HUES64 (cell line): ENCODE data around the gene ZNF827.

Source experiments
- H3K27ac ChIP-seq: 2 replicates; pipeline ENCODE4 v1.7.0; 2013; ENCODE audit warnings: low read depth, low read length, inconsistent platforms
- H3K27me3 ChIP-seq: 2 replicates; pipeline ENCODE4 v1.6.1; 2013; ENCODE audit warnings: mild to moderate bottlenecking, low read length; ENCODE audit not compliant: insufficient read depth
- H3K36me3 ChIP-seq: 2 replicates; pipeline ENCODE4 v1.6.1; 2013; ENCODE audit warnings: mild to moderate bottlenecking, low read length; ENCODE audit not compliant: insufficient read depth
- H3K4me1 ChIP-seq: 2 replicates; pipeline ENCODE4 v1.6.1; 2013; ENCODE audit warnings: mild to moderate bottlenecking, low read length, moderate library complexity; ENCODE audit not compliant: insufficient read depth
- H3K4me3 ChIP-seq: 2 replicates; pipeline ENCODE4 v1.5.1; 2013; ENCODE audit warnings: mild to moderate bottlenecking, low read length, moderate library complexity
- H3K9ac ChIP-seq: 2 replicates; pipeline ENCODE4 v1.6.1; 2013; ENCODE audit warnings: mild to moderate bottlenecking, low read depth, low read length
- H3K9me3 ChIP-seq: 2 replicates; pipeline ENCODE4 v1.6.1; 2013; ENCODE audit warnings: low read depth, low read length; ENCODE audit not compliant: insufficient read depth
- WGBS: fragments of 150-250, 120-280 bp; methylation state at CpG from one replicate; pipeline ENCODE4 v1.1.7; 2013; ENCODE audit warnings: missing lambda C conversion rate; 5-methylcytosine and 5-hydroxymethylcytosine counted together

The ZNF827 gene

DNA sequence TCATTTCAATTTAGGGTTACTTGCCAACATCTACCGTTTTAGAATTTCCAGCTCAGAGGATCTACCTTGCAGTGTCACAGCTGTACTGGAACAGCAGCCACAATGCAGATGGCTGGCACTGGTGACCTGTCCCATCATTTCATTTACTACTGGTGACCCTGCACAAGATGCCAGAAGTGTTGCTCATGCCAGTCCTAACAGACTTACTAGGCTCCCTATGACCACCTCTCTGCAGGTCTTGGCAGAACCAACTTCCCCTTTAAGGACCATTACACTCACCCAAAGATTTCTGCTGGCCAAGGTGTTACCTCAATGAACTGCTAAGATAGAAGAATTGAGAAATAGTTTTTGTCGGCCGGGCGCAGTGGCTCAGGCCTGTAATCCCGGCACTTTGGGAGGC, 151.8 kb downstream of the ZNF827 start:
- Histone ChIP-seq H3K9ac (no peak overlapping the region), H3K27me3 (no peaks in the 10 kb centered on the region), H3K36me3 (peaks cover 13% of the 10 kb centered on the region), H3K9me3 (0 out of 2 replicates have a peak, but pooled peaks cover 3% of the 10 kb centered on the region), H3K27ac (no peak overlapping the region), H3K4me3 (no peak overlapping the region), H3K4me1 (no peaks in the 10 kb centered on the region)
- 95% methylated on average over 5 of the region's 5 CpGs for WGBS

DNA sequence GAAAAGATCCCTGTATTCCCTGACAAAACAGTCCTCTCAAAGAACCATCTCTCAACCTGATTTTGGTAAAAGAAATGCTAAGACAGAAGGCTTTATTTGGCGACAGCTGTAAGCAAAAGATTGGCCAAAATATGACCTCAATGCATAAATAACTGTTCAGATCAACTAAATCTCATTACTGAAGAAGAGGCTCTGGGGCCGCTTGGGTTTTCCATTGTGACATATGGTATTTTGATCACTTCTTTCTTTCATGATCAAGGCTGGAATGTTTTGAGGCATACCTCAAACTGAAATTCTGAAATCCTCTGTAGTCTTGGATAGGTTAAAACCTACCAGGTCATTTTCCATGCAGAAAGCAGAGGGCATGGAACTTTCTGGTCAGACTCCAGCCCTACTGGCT, 152.4 kb downstream of the ZNF827 start:
- WGBS, result 96% methylated on average over 2 of the region's 2 CpGs

DNA sequence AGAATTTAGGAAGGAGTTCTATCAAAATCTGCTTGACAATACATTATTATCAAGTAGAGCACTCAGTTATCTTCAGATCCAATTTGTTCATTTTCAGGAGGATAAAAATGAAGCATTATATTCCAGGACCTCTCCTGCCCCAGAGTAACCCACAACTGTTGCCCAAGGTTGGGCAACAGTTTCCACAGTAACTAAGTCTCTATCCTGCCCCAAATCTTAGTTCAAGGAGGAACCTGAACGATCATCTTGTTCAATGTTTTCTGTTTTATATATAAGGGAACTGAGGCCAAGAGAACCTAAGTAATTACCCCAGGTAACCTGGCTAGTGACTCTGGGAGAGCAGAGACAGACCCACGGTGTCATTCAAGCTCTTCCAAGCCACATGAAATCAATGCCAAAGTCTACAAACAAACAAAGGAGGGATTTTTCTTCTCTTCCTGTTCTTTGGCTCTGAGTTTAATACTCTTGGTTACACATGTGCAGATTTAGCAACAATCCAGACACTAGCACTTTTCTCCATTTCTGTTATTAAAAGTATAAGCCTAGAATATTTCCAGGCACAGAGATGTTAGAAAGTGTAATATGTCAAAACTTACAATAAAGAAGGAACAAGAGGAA, 153.1 kb downstream of the ZNF827 start:
- no peak overlapping the region for H3K27ac ChIP-seq
- H3K4me3 ChIP-seq, result no peak overlapping the region
- no peaks in the 10 kb centered on the region for H3K4me1 ChIP-seq
- no peaks in the 10 kb centered on the region for H3K27me3 ChIP-seq
- no peak overlapping the region for H3K9ac ChIP-seq
- 94% methylated on average over 1 of the region's 2 CpGs for WGBS
- peaks cover 13% of the 10 kb centered on the region for H3K36me3 ChIP-seq
- 0 out of 2 replicates have a peak, but pooled peaks cover 3% of the 10 kb centered on the region for H3K9me3 ChIP-seq

More for the DNA sequence above, 152.4 kb downstream of the ZNF827 start:
- H3K36me3 ChIP-seq, result peaks cover 13% of the 10 kb centered on the region
- H3K27ac ChIP-seq, result no peak overlapping the region
- H3K27me3 ChIP-seq, result no peaks in the 10 kb centered on the region
- H3K9me3 ChIP-seq, result 0 out of 2 replicates have a peak, but pooled peaks cover 3% of the 10 kb centered on the region
- H3K4me1 ChIP-seq, result no peaks in the 10 kb centered on the region
- H3K4me3 ChIP-seq, result no peak overlapping the region
- H3K9ac ChIP-seq, result no peak overlapping the region

DNA sequence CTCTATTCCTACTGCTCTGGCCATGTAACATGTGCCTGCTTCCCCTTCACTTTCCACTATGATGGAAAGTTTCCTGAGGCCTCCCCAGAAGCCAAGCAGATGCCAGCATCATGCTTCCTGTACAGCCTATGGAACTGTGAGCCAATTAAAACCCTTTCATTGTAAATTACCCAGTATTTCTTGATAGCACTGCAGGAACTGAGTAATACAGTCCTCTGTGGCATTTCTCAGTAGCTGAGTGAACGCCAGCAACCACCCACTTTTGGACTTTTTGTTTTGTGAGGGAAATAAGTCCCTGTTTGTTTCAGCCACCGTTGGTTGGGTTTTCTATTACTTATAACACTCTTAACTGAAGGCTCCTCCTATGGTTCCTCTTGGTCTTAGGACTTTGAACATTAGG, 154.6 kb downstream of the ZNF827 start:
- Histone ChIP-seq H3K4me1 (no peaks in the 10 kb centered on the region), H3K4me3 (no peak overlapping the region), H3K27me3 (no peaks in the 10 kb centered on the region), H3K9me3 (0 out of 2 replicates have a peak, but pooled peaks cover 3% of the 10 kb centered on the region), H3K9ac (no peak overlapping the region), H3K27ac (no peak overlapping the region), H3K36me3 (peaks cover 16% of the 10 kb centered on the region)
- 100% methylated on average over 2 of the region's 2 CpGs for WGBS

DNA sequence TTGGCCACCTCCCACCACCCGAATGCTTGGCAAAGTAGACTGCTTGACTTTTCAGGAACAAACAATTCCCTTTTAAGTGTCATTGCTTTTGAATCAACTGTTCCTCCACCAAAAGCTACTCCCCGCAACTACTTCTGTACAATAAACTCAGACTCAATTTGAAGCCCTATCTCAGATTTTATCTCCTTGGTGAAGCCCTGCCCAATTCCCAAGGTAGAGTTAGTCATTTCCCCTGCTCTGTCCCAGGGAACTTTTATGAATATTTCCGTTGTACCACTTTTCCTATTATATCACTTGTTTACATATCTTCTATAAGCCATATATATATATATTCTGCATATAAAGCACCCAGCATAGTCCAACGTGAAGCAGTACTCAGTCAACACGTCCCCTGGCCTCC, 155.9 kb downstream of the ZNF827 start:
- Histone ChIP-seq H3K9me3 (0 out of 2 replicates have a peak, but pooled peaks cover 3% of the 10 kb centered on the region), H3K27ac (no peak overlapping the region), H3K9ac (no peak overlapping the region), H3K36me3 (peaks cover 25% of the 10 kb centered on the region), H3K4me1 (no peaks in the 10 kb centered on the region), H3K27me3 (no peaks in the 10 kb centered on the region), H3K4me3 (no peak overlapping the region)
- 99% methylated on average over 5 of the region's 5 CpGs for whole genome bisulfite sequencing

DNA sequence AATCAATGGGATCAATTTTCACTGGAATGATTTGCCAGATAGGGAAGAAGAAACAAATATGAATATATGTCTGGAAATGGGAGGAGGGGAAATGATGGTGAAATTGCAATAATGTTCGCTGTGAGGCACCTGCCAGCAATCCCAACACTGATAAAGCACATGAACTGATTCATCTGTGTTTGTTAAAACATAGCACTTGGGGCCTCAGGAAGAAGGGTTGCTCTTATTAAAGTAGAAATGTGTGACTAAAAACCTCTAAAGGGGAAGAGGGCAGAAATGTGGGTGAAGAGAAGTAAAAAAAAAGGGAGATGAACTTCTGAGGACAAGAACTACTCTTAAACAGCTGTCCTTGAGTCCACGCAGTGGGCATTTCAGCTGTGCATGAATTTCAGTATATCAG, 157.3 kb downstream of the ZNF827 start:
- 93% methylated on average over 2 of the region's 2 CpGs for WGBS
- Histone ChIP-seq H3K4me1 (no peaks in the 10 kb centered on the region), H3K9ac (no peak overlapping the region), H3K27me3 (no peaks in the 10 kb centered on the region), H3K36me3 (peaks cover 39% of the 10 kb centered on the region), H3K9me3 (0 out of 2 replicates have a peak, but pooled peaks cover 3% of the 10 kb centered on the region), H3K4me3 (no peak overlapping the region), H3K27ac (no peak overlapping the region)

DNA sequence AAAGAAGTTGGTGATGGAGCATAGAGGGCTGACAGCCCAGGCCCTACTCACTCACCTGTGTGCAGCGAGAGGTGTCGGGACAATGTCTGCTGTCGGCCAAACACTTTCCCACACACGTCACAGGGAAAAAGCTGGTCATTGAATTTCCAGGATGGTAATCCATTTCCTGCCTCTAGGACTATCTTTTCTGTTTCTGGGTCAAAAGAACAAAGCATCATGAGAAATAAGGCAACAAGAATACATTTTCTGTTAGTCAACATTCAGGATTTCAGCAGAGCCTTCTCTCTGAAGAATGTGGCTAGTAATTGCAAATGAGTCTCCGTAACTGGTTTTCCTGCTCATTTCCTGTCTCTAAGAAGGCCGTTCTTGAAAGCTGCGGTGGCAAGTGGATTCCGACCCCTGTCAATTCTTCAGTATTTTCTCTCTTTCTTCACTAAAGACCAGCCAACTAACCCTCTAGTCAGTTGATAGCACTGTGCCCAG, 159.3 kb downstream of the ZNF827 start:
- WGBS, result 90% methylated on average over 8 of the region's 8 CpGs
- Histone ChIP-seq H3K4me3 (no peak overlapping the region), H3K9ac (no peak overlapping the region), H3K36me3 (peaks cover 55% of the 10 kb centered on the region), H3K9me3 (0 out of 2 replicates have a peak, but pooled peaks cover 3% of the 10 kb centered on the region), H3K4me1 (no peaks in the 10 kb centered on the region), H3K27me3 (no peaks in the 10 kb centered on the region), H3K27ac (no peak overlapping the region)

DNA sequence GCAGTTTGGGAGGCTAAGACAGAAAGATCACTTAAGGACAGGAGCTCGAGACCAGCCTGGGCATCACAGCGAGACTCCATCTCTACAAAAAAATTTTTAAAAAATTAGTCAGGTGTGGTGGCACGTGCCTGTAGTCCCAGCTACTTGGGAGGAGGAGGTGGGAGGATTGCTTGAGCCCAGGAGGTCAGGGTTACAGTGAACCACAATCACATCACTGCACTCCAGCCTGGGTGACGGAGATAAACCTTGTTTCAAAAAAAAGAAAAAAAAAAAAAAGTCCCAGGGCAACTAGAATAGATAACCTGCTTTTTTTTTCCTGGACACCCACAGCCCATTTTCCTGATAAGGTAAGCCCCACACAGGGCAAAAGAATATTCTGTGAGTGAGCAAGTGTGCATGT, 162.4 kb downstream of the ZNF827 start:
- Histone ChIP-seq H3K9ac (no peak overlapping the region), H3K27me3 (no peaks in the 10 kb centered on the region), H3K4me1 (no peaks in the 10 kb centered on the region), H3K27ac (no peak overlapping the region), H3K36me3 (peaks cover 76% of the 10 kb centered on the region), H3K4me3 (no peak overlapping the region), H3K9me3 (no peaks in the 10 kb centered on the region)
- 91% methylated on average over 4 of the region's 4 CpGs for WGBS

DNA sequence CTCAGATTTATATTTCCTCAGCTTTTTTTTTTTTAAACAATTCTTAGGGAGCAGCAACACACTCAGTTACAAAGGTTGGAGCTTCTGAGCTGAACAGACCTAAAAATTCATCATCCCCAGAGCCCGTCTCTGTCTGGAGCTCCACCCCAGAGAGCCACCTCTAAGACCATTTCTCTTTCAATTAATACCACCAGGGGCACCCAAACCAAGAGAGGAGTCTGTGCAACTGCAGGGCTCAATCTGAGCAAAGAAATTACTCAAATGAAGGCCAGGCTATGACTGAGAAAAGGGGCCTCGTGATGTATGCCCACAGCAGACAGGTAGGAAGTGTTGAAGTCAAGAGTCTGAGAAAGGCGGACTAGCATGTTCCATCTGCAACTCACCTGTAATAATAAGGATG, 163.2 kb downstream of the ZNF827 start:
- Histone ChIP-seq H3K9ac (no peak overlapping the region), H3K4me1 (no peaks in the 10 kb centered on the region), H3K4me3 (no peak overlapping the region), H3K36me3 (peaks cover 83% of the 10 kb centered on the region), H3K9me3 (no peaks in the 10 kb centered on the region), H3K27me3 (no peaks in the 10 kb centered on the region), H3K27ac (no peak overlapping the region)
- WGBS, result 95% methylated on average over 3 of the region's 3 CpGs

DNA sequence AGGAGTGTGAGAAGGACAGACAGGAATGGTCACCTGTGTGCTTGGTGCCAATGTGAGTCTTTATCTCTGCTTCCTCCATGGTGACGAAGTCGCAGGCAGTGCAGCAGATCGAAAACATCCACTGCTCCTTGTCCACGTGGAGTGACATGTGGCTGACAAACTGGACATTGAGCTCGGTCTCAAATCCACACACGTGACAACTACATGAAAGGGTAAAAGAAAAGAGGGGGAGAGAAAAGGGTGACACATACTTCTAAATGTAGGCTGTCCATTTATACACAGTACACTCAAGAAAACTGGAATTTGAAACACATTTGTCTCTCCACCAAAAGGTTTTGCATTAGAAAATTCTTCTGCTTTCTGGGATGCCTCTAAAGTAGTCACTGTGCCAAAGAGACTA, 164.2 kb downstream of the ZNF827 start:
- no peaks in the 10 kb centered on the region for H3K4me1 ChIP-seq
- no peak overlapping the region for H3K9ac ChIP-seq
- 96% methylated on average over 6 of the region's 6 CpGs for WGBS
- H3K9me3 ChIP-seq, result no peaks in the 10 kb centered on the region
- no peak overlapping the region for H3K4me3 ChIP-seq
- peaks cover 85% of the 10 kb centered on the region for H3K36me3 ChIP-seq
- no peak overlapping the region for H3K27ac ChIP-seq
- H3K27me3 ChIP-seq, result no peaks in the 10 kb centered on the region

DNA sequence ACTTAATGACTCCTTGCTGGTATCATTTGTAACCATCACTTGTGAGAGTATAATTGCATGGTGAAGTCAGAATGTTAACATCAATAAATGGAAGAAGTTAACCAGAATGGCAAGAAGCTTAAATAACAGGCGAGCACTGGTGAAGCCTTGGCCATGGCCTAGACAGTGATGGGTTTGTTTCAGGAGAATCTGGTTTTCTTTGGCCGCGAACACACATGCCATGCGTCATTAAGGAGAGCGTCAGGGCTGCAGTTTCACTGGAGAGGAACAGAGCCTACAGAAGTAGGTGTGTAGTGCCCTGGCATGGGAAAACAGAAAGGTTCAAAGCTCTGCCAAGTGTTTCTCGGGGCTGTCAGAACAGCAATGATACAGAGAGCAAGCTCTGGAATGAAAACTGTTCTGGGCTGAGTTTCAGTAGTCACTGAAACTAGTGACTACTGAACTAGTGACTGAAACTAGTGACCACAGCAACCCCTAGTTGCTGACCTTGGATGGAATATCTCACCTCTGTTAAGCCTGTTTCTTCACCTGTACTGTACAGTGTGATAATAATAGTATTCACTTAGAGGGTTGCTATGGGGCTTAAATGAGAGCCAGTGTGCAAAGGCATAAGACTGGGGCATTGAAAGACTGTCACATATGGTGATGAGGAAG, 164.9 kb downstream of the ZNF827 start:
- Histone ChIP-seq H3K27ac (no peak overlapping the region), H3K9ac (no peak overlapping the region), H3K4me3 (no peak overlapping the region), H3K9me3 (no peaks in the 10 kb centered on the region), H3K4me1 (no peaks in the 10 kb centered on the region), H3K27me3 (no peaks in the 10 kb centered on the region), H3K36me3 (peaks cover 85% of the 10 kb centered on the region)
- WGBS, result 96% methylated on average over 6 of the region's 6 CpGs
